Thyroid gland (tissue), 4 donors: ENCODE results near the gene KAZALD1.
A peak's percentile ranks its signal among the peaks of the same experiment; 100 is the strongest.

Experiments
- CTCF ChIP-seq, 6 experiments: fragments of 200-600 bp in 3 of 6; fragments of 450-650 bp in 3 of 6; sonication (generic) in 3 of 6; IDR thresholded peaks; one replicate each; pipeline ENCODE4 v1.5.1; 2016 to 2019; ENCODE audit warnings: antibody characterized with exemption in 6 of 6, mild to moderate bottlenecking in 2 of 6, inconsistent platforms in 1 of 6, moderate library complexity in 1 of 6
- POLR2A ChIP-seq, 2 donors: fragments of 450-650 bp; IDR thresholded peaks; one replicate each; pipeline ENCODE4 v1.6.1; 2017; ENCODE audit warnings: antibody characterized with exemption in 2 of 2, mild to moderate bottlenecking in 2 of 2, moderate library complexity in 1 of 2

GRCh38 chr10:101066146-101066895 is 4.5 kb downstream of the KAZALD1 start:
- TF ChIP-seq POLR2A (IDR thresholded peaks at IDR 0.05) (peak in 1 of 2 donors; percentile 20), CTCF (IDR thresholded peaks at IDR 0.05) (peak in 5 of 6 experiments; percentile 7 to 36 (median 27))
